GM04504 (cell line): Measurements from ENCODE around the gene IMMP2L.

Experiments
- DNase-seq: peaks from one replicate; pipeline ENCODE4 v3.0.0-alpha.2; 2012; ENCODE audit warnings: low read depth

IMMP2L gene

DNA sequence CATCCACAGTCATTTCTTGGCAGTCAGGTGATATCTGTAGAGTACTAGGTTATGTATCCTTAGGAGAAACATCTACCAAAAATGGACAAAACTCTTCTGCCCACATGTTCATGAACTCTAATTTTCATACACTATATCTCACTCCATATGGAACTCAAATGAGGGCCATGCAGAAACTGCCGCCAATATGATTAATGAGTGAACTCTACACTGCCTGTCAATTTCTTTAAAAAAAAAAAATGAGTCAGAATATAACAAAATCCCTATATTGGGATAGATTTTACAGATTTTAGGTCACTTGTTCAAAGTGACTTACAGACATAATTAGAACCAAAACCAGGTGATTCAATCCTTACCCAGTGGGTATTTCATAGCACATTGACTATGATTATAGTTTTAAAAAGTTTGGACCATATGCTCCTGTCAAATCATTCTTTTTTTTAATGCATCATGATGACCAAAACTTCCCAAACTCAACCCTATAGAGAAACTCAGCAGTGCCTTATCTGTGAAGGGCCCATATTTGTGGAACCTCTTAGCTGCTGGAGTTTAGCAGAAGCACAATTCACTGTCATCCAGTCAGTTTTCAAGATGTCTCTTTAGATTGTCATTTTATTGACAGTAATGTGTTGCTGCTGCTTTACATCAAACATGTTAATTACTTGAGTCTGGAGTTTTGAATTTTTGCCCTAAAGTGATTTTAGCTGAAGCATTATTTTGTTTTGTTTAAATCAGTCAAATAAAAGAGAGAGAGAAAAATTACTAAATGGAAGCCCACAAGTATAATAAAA, 460.2 kb downstream of the IMMP2L start:
- no peak for DNase-seq

DNA sequence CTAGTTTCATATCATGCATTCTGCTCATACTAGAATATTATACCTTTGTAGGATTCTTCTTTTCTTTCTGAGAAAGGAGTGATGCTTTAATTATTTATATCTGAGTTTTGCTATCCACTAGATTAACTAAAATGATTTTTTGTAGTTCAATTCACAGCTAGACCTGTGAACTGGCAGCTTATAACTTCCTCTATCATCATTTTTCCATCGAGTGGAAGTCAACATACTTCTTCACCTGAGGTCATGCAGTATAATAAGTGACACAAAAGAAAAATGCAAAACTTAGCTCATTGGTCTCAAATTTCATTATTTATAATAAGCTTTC, 463.4 kb downstream of the IMMP2L start:
- DNase-seq, result no peak

DNA sequence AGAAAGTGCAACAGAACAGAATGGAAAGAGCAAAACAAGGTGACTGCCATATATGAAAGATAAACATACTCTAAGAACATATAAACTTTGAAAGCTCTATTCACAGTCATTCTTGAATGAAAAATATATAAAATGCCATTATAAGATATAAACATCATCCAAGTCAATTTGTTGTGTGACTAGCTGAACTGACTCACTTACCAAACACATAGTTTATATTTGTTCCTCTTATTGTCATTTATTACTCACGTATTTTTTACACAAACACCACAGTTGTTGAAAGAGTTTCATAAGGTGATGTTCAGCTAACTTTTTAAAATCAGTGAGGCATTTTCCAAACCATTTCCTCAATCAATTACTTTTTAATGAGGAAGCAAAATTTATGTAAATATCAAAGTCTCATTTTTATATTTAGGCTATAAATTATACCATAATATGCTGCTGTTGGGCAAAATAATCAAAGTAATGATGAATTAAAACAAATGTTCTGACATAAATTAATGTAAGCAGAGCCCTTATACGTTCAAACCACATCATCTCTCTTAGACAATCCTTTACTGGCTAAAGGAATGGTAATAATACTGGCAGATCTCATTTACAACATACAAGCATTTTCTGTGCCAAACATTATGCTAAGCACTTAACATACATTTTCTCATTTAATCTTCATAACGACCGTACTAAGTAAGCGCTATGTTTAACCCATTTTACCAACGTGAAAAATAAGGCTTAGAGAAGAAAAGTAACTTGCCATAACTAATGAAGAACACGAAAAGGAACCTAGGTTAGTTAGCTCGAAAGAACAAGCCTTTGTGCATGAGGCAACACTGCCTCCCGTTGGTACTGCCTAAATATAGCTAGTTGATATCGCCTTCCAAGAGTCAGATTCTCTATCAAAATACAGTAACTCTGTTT, 464.0 kb downstream of the IMMP2L start:
- no peak for DNase-seq

DNA sequence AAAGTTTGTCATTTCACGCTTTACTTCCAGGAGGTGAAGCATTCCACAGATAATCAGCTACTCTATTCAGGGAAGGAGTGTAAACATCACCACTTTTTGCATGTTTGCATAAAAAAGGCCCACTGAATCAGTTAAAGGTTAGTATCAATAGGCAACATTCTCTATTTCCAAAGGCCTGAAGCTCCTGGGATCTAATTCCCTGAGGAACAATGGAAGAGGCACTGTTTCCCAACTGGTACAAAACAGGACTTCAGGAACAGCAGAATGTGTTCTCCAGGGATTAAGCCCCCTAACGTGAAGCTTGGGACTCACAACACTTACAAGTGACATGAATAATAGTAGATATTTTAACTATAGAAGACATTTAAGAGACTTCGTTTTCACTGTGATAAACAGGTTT, 465.3 kb downstream of the IMMP2L start:
- DNase-seq, result no peak

DNA sequence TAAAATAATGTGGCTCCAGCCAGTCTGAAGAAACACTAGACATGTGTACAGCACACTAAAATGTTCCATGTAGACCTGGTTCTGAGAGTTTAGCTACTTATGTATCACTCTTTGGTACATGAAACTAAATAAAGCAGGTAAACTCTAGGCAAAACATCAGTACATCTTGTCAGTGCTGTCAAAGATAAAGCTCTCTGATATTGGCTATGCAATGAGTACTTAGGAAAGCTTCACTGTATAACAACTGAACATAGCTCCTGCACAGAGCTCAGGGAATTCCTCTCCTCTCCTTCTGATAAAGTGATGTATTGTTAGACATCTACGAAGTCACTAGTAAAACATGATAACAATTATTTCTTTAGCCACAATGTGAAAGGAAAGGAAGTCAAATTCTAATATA, 467.9 kb downstream of the IMMP2L start:
- DNase-seq, result no peak

DNA sequence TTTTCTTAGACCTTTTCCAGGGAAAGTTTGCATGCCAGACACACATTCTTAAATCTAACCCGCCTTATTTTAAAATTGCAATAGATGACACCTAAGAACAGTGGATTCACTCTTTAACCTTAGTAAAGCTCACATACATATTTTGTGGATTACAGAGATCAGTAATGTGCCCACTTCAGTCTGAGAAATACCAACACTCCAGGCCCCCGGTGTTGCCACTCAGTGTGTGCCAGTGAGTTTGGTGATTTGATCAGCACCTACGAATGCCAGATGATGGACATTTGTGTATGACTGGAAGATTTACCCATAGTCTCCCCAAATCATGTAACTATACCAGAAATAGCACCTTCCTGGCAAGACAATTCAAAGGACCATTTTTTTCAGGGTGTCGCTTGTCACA, 468.8 kb downstream of the IMMP2L start:
- DNase-seq, result no peak

DNA sequence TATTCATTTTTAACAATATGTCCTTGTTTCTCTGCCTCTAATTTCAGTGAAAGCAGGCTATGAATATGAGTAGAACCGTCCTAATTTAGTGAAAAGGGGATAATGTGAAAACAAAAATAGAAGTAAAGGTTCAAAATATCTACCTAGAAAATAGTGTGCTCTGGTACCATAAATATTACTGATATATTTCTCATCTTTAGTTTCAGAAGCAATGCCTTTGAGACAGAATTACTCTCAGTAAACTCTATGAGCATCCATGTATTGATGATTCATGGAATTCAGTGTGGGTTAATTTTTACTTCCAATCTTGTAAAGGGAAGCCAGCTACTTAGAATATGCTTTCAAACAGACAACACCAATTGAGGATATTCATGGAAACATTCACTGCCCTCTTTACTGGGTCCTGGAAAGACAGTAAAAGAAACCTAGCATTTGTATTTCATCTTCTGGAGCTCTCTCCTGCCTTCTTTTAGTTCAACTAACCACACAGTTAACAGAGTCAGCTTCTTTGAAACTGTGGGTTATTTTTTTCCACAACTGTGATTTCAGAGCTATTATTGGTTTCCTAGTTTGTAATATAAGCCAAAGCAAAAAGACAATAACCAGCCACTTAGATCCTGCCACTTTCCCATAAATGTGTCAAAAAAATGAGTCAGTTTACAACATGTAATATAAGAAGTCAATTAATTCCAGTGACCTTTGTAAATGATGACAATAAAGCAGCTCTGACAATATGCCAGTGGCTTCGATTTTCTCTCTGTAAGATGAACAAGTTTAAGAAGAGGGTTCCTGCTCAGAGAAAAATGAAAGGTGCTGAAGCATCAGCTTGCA, 469.7 kb downstream of the IMMP2L start:
- no peak for DNase-seq

DNA sequence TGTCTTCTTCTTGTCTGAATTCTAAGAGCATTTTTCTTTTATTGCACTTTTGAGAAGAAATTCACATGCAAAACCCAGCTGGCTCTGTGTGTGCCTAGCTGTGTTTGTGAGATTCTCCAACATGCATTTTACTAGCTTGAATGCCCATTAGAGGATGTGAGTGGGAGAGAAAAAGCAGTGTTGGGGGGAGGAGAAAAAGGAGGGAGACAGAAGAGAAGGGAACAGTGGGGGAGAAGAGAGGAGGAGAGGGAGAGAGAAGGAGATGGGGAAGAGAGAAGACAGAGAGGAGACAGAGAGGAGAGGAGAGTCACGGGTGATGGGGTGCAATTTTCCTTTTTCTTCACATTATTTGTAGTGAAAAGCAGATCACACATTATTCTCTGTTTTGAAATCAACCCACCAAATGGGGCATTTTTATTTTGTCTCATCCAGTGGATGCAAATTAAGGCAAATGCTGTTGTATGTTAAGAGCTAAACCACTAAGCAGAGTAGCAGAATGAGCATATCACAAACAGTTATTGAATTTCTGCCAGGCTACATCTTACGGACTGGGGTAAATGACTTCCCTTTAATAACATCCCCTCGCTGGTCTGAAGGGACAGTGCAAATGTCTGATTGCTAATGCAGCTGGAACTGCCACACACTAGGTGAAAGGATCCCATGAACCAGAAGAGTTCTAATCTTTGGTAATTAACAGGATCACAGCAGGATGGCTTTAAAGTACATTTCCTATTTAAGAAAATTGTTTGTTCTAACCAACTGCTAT, 470.5 kb downstream of the IMMP2L start:
- no peak for DNase-seq

DNA sequence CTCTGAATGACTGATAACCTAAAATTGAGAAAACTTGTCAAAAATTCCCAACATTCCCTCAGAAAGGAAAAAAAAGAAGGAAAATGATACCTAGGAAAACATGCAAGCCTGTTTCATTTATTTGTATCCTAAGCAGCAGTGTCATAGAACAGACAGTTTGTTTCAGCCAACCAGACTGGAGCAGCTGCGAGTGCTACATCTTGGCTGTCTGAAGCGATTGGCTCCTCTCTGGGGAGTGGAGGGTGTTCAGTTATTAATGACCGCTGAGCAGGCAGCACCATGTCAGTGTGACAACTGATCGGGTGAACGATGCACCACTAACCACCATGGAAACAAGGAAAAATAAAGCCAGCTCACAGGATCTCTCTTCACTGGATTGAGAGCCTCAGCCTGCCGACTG, 471.4 kb downstream of the IMMP2L start, which contains the start of gene LRRN3:
TSS of gene LRRN3 (plus strand) at position 282 of the 400 bp plus-strand sequence. CDS start 31,646 bp downstream, outside the sequence.
- DNase-seq, result no peak

DNA sequence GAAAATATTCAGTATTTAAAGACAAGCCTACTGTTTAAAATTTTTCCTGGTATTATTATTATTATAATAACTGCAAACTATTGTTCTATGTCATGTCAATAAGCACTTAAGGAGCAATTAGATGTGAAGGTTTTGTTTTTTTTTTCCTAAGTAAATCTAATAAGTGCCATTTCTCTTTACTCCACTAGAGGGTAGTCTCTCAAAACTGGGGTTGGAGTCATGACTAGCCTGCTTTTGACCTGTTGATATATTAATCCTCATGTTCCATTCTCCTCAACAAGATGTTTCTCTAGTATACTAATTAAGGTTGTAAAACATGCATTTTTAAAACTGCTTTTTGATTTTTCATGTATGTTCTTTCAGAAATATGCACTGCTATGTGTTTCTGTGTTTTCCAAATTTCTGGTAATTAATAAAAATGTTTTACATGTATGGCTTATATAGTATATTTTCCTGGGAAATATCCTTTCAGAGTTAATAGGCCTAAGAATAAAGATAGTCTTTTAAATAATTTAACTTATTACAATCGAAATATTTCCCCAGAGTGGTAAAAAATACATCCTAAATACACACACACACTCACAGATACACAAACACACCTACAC, 472.4 kb downstream of the IMMP2L start:
- DNase-seq, result no peak

DNA sequence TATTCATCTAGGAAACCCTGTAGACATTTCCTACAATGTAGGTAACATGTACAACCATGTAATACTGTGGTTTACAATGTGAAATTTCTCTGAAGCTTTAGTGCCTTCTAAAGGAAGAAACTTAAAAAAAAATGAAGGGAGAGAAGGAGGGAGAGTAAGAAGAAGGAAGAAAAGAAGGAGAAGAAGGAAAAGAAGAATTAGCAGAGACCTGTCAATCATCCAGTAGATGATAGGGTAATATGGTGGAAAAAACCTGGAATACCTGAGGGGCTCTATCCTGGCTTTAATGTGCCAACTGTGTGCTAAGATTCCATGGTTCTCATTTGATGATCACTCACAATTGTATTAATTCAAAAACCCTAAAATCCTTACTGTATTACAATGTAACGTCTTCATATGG, 474.0 kb downstream of the IMMP2L start:
- no peak for DNase-seq

DNA sequence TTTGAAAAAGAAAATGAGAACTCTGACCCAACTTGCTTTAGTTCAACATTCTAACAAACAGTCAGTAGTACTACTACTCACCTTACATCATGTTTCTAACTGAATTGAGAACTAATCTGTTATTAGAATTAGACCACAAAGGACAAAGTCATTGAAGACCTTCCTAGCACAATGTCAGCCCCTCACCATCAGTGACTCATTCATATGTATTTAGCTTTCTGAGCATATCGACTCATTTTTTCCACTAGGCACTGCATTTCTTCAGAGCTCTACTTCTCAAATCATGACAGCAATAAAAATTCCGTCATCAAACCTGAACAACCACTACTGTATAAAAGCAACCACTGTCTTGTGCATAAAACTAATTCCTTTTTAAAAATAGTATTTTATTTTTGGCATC, 475.8 kb downstream of the IMMP2L start:
- no peak for DNase-seq

DNA sequence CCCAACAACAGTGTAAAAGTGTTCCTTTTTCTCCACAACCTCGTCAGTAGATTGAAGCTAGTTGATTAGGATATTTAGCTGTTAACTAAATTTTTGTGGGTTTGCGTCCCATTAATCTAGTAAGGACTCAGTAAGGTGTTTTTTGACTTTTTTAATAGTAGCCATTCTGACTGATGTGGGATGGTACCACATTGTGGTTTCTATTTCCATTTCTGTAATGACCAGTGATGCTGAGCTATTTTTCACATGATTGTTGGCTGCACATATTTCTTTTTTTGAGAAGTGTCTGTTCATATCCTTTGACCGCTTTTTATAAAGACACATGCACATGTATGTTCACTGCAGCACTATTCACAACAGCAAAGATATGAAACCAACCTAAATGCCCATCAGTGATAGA, 476.9 kb downstream of the IMMP2L start:
- DNase-seq, result no peak

DNA sequence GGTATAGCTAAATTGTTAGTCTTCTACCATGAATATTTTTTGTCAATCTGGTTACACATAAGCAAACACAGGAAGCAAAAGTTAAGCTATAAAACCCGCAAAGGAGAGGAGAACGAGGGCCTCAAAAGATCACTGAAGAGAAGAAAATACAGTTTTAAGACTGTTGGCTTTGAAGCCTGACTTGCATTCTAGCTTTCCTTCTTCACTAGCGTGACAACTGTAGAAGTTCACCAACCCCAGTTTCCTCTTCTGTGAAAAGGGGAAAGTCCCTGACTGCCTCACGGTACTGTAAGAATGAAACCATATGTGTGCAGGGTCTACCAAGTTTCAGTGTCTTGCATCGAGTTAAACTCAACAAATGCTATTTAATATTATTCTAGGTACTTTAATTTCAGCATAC, 478.9 kb downstream of the IMMP2L start:
- DNase-seq, result peak; percentile 44

DNA sequence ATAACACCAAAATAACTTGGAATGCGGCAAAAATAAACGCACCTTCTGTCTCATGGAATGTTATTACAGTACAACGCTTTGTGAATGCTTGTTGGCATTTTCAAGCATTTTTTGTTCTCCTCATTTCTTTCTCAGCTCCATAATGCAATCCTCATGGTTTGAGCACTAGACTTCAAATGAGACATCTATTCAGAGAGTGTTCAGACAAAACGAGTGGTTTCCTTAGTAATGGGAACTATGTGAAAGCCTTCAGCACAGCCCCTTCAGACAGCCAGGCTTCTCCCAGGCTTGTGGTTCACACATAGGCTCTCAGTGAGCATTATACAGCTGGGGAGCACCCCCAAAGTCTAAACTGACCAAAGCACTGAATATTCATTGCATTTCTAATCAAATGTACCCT, 479.9 kb downstream of the IMMP2L start:
- no peak for DNase-seq

DNA sequence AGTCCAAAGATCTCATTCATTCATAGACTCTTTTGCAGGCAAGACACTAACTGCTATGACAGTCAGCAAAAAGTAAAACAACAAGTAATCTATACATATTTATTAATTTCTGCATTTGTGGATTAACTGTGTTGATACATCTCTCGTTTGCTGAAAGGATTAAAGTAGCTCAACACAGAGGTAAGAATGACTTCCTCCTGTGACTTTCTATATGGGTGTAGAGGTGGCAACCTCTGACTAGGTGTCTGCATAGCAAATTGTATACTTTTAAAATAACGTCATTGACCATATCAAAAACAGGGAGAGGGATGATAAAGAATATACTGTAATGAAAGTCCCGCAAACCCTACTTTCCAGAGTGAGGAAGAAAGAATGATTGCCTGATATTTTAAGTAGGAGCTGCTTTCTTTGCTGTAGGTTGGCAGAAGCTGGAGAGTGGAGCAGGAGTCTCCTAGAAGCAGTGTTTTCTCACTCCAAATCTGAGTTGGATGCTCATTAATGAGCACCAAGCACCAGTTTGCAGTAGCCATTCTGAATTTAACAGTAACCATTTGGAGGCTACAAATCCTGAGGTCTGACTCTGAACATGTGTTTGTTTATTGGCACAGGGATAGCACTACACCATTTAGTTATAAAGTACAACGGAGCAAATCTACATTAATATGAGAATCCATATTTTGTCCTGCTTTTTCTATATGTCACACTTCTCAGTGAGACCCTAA, 480.6 kb downstream of the IMMP2L start:
- DNase-seq, result no peak

DNA sequence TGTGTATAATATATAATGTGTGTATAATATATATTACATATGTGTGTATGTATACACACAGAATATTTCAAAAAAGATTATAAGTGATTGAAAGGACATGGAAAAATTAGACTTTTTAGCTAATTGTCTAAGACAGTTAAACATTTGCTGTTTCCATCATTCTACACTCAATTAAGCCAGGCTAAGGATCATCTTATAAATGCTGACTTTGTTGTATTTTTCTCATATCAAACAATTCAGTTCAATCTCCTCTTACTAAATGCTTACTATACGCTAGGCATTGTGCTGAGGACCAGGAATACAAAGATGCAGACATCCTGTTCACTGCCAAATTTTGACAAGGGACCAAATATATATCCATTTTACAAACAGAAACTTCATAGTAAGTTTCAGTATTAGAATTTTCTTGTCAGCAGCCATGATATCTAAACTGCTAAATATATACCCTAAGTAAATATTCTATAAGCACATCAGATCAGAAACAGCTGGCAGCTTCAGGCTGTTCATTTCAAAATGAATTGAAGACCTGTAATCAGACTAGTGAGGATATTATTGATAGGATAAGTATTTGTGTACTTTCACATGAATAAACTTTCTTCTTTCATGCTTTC, 481.7 kb downstream of the IMMP2L start:
- DNase-seq, result no peak

DNA sequence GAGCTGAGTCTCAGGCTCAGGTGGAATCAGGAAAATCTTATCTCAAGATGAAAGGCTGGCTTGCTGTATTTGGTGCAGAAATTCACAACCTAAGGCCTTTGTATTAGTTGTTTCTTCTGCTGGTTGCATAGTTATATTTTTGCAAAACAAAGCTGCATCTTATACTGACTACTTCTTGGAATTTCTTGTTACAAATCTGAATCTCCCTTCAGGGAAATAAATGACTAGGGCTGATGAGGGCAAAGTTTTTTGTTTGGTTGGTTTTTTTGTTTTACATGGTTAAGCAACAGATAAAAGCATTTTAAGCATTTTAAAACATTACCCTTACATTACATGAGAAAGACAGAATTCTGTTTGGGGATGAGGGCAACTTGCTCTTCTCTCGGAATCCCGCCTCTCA, 485.3 kb downstream of the IMMP2L start:
- DNase-seq, result no peak

DNA sequence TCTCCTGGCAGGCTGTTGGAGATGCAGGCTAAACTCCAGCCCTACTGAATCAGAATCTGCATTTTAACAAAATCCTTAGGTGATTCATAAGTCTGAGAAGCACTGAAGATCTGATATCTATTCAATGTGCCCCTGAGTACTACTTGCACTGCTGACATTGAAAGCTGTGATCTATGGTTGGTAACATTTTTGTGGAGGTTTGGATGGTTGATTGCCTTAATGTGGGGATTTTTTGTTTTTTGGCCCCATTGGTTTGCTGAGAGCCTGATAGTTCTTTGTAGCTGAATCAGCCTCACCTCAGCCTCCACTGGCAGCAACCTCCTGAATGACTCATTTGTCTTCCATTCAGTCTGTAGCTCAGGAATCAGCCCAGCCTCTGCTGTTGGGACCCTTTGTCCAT, 486.1 kb downstream of the IMMP2L start:
- peak; percentile 42 for DNase-seq

DNA sequence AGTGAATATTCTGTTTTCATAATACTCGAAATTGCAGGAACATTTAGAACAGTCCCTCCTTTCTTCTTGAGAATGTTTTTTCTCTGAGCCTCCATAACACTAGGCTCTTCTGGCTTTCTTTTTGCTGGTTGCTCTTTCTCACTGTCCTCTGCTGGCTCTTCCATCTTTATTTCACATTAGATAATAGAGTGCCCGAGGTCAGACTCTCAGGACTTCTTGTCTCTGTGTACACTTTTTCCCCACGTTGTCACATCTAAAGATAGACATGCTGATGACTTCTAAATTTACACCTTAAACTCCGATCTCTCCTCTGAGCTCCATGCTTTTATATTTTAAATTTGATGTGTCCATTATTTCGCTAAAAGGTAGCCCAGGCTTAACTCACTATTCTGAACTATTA, 486.8 kb downstream of the IMMP2L start:
- DNase-seq, result no peak
